Loucy (cell line): ENCODE measurements around the gene TRPM8.

Experiments used
- EZH2phosphoT487 ChIP-seq: fragments of 200-600 bp; IDR thresholded peaks from 2 replicates; pipeline ENCODE4 v1.6.1; 2018; ENCODE audit warnings: antibody characterized with exemption, mild to moderate bottlenecking, moderate library complexity, borderline replicate concordance
- TF ChIP-seq, protein P1 (sequence below): fragments of 200-600 bp; sonication (generic); conservative IDR thresholded peaks from 2 replicates; pipeline ENCODE4 v1.5.1; 2014; ENCODE audit warnings: mild to moderate bottlenecking, antibody characterized with exemption, low read length

DNA sequence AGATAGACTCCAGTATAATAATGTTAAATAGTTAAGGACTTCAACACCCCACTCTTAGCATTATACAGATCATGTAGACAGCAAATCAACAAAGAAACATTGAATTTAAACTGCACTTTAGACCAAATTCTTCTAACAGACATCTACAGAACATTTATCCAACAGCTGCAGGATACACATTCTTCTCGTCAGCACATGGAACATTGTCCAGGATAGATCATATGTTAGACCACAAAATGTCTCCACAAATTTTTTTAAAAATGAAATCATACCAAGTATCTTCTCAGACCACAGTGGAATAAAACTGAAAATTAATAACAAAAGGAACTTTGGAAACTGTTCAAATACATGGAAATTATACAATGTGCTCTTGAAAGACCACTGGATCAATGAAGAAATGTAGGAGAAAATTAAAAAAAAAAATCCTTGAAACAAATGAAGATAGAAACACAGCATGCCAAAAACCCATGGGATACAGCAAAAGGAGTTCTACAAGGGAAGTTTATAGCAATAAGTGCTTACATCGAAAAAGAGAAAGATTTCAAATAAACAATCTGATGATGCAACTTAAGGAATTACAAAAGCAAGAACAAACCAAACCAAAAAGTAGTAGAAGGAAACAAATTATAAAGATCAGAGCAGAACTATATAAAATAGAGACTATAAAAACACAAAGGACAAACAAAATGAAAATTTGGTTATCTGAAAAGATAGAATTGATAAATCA is 121.1 kb downstream of the TRPM8 start:
- TF ChIP-seq, protein P1, sequence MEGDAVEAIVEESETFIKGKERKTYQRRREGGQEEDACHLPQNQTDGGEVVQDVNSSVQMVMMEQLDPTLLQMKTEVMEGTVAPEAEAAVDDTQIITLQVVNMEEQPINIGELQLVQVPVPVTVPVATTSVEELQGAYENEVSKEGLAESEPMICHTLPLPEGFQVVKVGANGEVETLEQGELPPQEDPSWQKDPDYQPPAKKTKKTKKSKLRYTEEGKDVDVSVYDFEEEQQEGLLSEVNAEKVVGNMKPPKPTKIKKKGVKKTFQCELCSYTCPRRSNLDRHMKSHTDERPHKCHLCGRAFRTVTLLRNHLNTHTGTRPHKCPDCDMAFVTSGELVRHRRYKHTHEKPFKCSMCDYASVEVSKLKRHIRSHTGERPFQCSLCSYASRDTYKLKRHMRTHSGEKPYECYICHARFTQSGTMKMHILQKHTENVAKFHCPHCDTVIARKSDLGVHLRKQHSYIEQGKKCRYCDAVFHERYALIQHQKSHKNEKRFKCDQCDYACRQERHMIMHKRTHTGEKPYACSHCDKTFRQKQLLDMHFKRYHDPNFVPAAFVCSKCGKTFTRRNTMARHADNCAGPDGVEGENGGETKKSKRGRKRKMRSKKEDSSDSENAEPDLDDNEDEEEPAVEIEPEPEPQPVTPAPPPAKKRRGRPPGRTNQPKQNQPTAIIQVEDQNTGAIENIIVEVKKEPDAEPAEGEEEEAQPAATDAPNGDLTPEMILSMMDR, result no peak
- no peak for TF ChIP-seq EZH2phosphoT487
